Activated CD4-positive, alpha-beta T cell treated with anti-CD3 and anti-CD28 coated beads for 36 hours (primary cell): ENCODE measurements around the gene SORCS2. TPM values are rescaled to one million over a fixed set of nuclear protein-coding genes. Genes with fewer than 3 reads are reported as not detected.

Source experiments
- ATAC-seq: fragments of 200-7000 bp; cut with Tn5 transposase; one replicate; pipeline ENCODE4 v1.10.0; 2021; ENCODE audit warnings: mild to moderate bottlenecking, moderate library complexity
- CTCF ChIA-PET: fragments of 350-600 bp; sonication (Branson Sonifier 250); formaldehyde crosslinking; loops from one replicate; lab custom pipeline; 2021; ENCODE audit warnings: antibody characterized with exemption; lab: Charles Lee
- POLR2A ChIA-PET: fragments of 350-600 bp; sonication (Branson Sonifier 250); formaldehyde crosslinking; loops from one replicate; lab custom pipeline; 2021; ENCODE audit warnings: antibody characterized with exemption, inconsistent platforms; lab: Charles Lee
- DNase-seq: peaks from one replicate; pipeline ENCODE4 v3.0.0-alpha.2; 2020
- H3K27ac Mint-ChIP-seq: one replicate; pipeline ENCODE4 v1.8.0; 2021; ENCODE audit warnings: mixed read lengths
- H3K27me3 Mint-ChIP-seq: one replicate; pipeline ENCODE4 v1.8.0; 2021; ENCODE audit warnings: mixed read lengths
- H3K36me3 Mint-ChIP-seq: one replicate; pipeline ENCODE4 v1.8.0; 2021; ENCODE audit warnings: low read depth, mixed read lengths
- H3K4me1 Mint-ChIP-seq: one replicate; pipeline ENCODE4 v1.8.0; 2021; ENCODE audit warnings: mixed read lengths
- H3K4me3 Mint-ChIP-seq: one replicate; pipeline ENCODE4 v1.8.0; 2021; ENCODE audit warnings: mild to moderate bottlenecking, moderate library complexity, mixed read lengths
- H3K9me3 Mint-ChIP-seq: one replicate; pipeline ENCODE4 v1.8.0; 2021; ENCODE audit warnings: low read depth, mixed read lengths
- intact Hi-C, 2 experiments: fragments of 100-400 bp; cut with DNase I in 1 of 2; cut with micrococcal nuclease in 1 of 2; formaldehyde crosslinking; loops; one replicate each; pipeline versions ENCODE4 v1.14.2 to v1.15.1; 2022 to 2024; cut with DNase I, micrococcal nuclease
- total RNA-seq, 2 experiments: library from RNA; stranded (reverse); gene quantifications; one replicate each; pipeline ENCODE4 v1.2.3, GENCODE V29; 2021

Gene SORCS2
- total RNA-seq, 2 experiments from 2014 or later: 0.04 TPM; not detected in 1

DNA sequence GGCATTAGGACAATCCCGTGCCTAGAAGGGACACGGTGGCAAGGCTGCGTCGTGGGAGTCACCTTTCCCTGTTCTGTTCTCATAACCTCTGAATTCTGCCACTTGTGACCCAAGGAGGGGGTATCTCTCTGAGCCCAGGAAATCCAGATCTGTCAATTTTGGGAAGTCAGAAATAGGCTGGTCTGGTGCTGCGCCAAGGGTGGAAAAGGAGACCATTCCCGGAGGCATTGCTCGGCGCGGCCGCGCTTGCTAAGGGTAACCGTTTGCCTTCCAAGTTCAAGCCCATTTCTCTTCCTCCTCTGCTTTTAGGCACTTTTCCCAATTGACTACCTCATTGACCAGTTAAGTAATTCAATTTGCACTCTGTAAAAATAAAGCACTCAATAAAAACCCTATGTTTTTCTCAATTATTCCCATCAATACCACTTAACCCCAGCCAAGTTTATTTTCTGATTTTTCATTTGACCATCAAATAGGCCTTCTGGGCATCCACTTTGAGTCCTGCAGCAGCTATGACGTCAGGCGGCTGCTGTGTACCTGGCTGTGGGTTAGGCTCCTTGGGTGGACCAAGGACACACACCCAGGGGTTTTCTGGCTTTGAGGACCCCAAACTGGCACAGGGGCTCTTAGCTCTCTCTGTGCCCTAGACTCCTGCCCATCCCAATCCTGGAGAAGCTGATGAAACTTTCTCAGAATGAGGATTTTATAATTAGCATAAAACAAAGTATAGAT is 12.5 kb downstream of the SORCS2 start:
- H3K4me1 Mint-ChIP-seq: no peaks in the 10 kb centered on the region
- peaks cover 22% of the 10 kb centered on the region for H3K27me3 Mint-ChIP-seq
- H3K4me3 Mint-ChIP-seq: no peak overlapping the region
- intact Hi-C loops: no loop called here
- H3K36me3 Mint-ChIP-seq: no peaks in the 10 kb centered on the region
- H3K27ac Mint-ChIP-seq: no peak overlapping the region
- ATAC-seq (no peak), DNase-seq (no peak)
- ChIA-PET CTCF (interaction anchor here (0.6 to 1.2 kb wide), 2 partner anchors 131 to 198 kb away, joined by 3 to 5 read pairs; no protein-coding TSS in a partner anchor), POLR2A (no interaction called here)
- no peaks in the 10 kb centered on the region for H3K9me3 Mint-ChIP-seq

DNA sequence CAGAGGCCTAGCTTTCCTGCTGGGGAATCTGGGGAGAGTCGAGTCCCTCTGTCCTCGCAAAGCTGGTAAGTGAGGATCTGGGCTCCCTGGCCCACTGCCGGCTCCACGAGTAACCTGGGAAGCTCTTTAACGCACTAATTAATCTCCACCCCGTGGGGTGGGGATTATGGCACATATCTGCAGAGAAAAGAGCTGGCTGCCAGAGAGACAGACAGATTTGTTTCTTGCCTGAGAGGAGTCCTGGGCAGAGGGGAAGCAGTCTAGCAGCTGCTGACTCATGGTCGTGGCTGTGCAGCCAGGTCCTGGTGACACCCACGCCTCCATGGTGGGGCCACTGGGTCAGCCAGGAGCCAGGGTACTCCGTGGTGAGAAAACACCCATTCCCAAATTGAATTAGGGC is 14.0 kb downstream of the SORCS2 start:
- CTCF ChIA-PET: no interaction called here
- no peak for ATAC-seq

DNA sequence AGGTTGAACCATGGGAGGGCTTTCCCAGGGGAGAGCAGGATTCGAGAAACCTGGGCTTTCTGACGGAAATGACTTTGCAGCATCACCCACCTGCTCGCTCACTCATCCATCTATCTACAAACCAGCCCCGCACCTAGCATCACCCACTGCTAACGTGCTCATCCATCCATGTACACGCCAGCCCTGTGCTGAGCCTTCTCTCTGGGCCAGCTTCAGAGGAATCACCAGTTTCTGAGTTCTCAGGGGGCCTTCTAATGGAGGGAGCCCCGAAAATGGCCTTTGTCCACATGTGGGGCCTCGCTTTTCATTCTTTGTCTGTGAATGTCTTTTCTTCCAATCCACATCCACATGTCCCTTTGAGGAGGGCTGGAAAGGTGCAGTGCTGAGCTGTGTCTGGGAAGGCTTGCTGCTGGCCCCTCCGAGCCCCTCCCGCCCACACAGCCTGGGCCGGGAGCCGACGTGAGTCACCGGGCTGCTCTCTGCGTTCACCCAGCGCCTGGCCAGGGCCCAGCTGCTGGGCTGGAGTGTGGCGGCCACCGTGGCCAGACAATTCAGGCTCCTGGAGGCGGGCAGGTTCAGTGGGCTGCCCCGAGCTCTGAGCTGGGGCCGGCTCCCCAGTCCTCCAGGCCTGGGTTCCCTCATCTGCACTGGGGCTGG is 14.7 kb downstream of the SORCS2 start:
- H3K27ac Mint-ChIP-seq: no peak overlapping the region
- H3K27me3 Mint-ChIP-seq: peaks cover 9% of the 10 kb centered on the region
- no peaks in the 10 kb centered on the region for H3K36me3 Mint-ChIP-seq
- H3K4me3 Mint-ChIP-seq: no peak overlapping the region
- DNase-seq (no peak), ATAC-seq (no peak)
- no peaks in the 10 kb centered on the region for H3K4me1 Mint-ChIP-seq
- no peaks in the 10 kb centered on the region for H3K9me3 Mint-ChIP-seq
- POLR2A ChIA-PET: no interaction called here
- intact Hi-C loops: no loop called here
- CTCF ChIA-PET: no interaction called here

More for the DNA sequence above, 14.0 kb downstream of the SORCS2 start:
- Mint-ChIP-seq H3K4me1 (no peaks in the 10 kb centered on the region), H3K27me3 (peaks cover 13% of the 10 kb centered on the region), H3K36me3 (no peaks in the 10 kb centered on the region), H3K27ac (no peak overlapping the region), H3K9me3 (no peaks in the 10 kb centered on the region), H3K4me3 (no peak overlapping the region)
- POLR2A ChIA-PET: no interaction called here
- no peak for DNase-seq
- intact Hi-C loops: no loop called here

DNA sequence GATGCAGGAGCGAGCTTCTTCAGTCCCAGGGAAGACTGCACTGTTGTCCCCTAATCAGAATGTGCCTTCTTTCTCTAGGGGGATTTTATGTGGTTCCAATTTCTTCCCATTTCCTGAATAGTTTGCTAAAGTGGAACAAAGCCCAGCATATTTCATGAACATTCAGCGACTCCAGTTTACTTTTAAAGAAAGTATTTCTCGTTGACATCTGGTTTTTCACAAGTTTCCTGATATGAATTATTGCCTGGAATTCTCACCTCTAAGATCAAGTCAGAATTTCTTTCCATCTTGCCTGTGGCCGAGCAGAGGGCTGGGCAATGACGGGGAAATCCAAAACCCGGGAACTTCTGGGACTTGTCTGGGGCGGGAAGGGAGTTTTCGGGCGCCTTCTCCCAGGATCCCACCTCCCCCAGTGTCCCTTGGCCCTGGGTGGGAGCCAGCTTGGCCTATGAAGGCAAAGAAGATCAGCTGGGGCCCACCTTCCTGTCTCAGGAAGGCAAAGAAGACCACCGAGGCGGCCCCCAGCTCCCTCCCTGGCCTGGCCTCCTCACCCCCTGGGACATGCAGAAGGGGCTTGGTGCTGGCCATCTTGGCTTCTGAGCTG is 15.4 kb downstream of the SORCS2 start:
- ChIA-PET CTCF (no interaction called here), POLR2A (no interaction called here)
- H3K9me3 Mint-ChIP-seq: no peaks in the 10 kb centered on the region
- H3K27ac Mint-ChIP-seq: no peak overlapping the region
- H3K4me3 Mint-ChIP-seq: no peak overlapping the region
- peaks cover 7% of the 10 kb centered on the region for H3K27me3 Mint-ChIP-seq
- no peak for DNase-seq
- ATAC-seq: no peak
- H3K4me1 Mint-ChIP-seq: no peaks in the 10 kb centered on the region
- intact Hi-C loops: no loop called here
- no peaks in the 10 kb centered on the region for H3K36me3 Mint-ChIP-seq

DNA sequence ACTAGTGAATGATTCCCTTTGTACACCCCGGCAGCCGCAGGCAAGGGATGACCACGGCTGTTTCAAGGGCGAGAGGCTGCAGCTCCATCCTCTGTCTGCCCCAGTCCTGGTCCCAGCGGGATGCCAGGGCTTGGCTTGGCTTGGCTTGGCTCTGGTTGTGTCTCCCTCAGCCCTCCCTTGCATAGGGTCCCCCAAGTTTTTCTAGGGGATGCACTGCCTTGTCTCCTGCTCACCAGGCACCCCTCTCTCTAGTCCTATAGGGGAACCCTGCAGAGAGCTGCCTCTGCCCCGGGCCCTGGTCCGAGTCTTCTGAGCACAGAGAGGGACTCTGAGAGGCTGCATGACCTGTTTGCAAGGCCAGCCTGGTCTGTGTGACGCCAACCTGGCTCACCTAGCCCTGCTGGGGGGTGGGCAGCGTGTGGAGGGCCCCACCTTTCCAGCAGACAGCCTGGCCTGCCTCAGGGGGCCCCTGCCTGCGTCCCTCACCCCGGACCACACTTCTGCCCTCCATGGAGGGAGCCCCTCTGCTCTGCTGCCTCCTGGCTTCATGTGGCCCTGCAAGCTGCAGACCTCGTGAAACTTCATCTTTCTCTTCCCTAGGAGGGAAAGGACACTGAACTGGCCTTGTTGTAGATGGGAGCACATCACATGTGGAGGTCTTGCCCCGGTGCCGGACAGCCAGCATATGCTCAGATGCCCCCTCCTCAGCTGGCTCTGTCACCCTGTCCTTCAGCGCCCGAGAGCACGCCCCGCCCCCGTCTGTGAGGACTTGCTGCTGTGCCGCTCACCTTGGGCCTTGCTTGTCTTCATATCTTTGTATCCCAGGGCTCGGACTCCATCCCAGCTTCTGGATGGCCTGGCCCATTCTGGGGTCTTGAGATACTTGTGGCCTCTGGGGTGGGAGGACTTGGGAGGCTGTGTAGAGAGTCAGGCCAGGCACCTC is 16.4 kb downstream of the SORCS2 start:
- DNase-seq: no peak
- H3K4me1 Mint-ChIP-seq: no peaks in the 10 kb centered on the region
- H3K4me3 Mint-ChIP-seq: no peak overlapping the region
- CTCF ChIA-PET: interaction anchor here (0.8 kb wide), 1 partner anchor 47 kb away, joined by 4 read pairs; no protein-coding TSS in a partner anchor
- intact Hi-C loops: no loop called here
- ATAC-seq: no peak
- no peaks in the 10 kb centered on the region for H3K36me3 Mint-ChIP-seq
- H3K27me3 Mint-ChIP-seq: peaks cover 7% of the 10 kb centered on the region
- POLR2A ChIA-PET: no interaction called here
- no peak overlapping the region for H3K27ac Mint-ChIP-seq
- H3K9me3 Mint-ChIP-seq: no peaks in the 10 kb centered on the region

DNA sequence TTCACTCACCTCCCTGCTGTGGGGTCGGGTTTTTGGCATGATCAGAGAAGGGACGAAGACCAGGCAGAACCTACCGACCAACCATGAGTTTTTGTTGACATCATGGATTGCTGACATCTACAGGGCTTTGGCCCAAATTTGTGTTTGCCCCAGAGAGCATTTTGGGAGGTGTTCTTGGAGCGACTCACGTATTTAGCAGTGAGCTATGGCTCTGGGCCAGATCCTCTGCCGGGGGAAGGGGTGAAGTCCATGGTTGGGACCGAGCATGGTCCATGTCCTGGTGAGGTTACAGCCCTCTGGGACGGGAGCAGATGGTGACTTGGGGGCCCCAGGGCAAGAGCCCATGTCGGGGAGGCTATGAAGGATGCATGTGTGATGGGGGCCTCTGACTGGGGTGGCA is 17.4 kb downstream of the SORCS2 start:
- Mint-ChIP-seq H3K4me1 (no peaks in the 10 kb centered on the region), H3K9me3 (no peaks in the 10 kb centered on the region), H3K4me3 (no peak overlapping the region), H3K36me3 (no peaks in the 10 kb centered on the region), H3K27me3 (peaks cover 7% of the 10 kb centered on the region), H3K27ac (no peak overlapping the region)
- CTCF ChIA-PET: interaction anchor here (0.8 kb wide), 1 partner anchor 48 kb away, joined by 4 read pairs; no protein-coding TSS in a partner anchor
- DNase-seq (no peak), ATAC-seq (no peak)
- POLR2A ChIA-PET: no interaction called here
- intact Hi-C loops: no loop called here

DNA sequence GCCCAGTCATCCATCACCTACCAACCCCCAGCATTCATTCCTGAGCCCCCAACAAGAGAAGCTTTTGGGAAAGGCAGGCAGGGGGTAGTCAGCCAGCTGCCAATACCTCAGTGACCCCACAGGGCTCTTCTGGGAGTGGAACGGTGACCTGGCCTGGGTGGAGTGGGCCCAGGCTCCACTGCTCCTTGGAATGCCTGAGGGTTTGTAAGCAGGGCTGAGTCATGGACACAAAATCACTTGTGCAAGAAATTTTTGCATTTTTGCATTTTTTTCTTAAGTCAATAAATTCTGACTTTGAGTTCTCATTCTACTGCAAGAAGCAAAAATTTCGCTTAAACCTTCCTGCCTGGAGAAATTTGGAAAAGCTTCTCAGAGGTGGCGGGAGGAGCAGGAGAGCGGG is 18.5 kb downstream of the SORCS2 start:
- Mint-ChIP-seq H3K27ac (no peak overlapping the region), H3K36me3 (no peaks in the 10 kb centered on the region), H3K9me3 (no peaks in the 10 kb centered on the region), H3K4me3 (no peak overlapping the region), H3K27me3 (peaks cover 5% of the 10 kb centered on the region), H3K4me1 (no peaks in the 10 kb centered on the region)
- ATAC-seq (no peak), DNase-seq (no peak)
- ChIA-PET CTCF (no interaction called here), POLR2A (no interaction called here)
- intact Hi-C loops: no loop called here

DNA sequence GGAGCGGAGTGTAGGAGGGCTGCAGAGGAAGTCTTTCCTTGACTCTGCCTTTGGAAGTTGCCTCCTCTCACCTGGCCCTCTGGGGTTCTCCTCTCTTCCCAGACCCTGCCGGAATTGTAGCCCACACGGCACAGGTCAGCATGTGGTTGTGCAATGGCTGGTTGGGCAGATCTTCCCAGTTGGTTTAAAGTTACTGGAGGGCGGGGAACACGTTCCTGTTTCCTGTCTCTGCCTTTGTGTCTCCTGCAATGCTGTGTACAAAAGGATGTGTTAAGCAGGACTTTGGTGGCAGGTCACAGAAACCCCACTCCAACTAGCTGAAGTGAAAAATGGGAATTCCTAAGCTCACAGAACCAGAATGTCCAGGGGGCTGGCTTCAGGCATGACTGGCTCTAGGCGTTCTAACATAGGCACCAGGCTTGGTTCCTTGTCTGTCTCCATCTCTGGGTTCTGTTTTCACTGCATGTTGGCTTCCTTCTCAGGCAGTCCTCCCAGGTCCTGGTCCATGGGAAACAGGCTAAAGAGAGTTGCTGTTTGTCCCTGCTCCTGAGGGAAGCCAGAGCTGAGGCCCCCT is 19.9 kb downstream of the SORCS2 start:
- intact Hi-C loops: no loop called here

DNA sequence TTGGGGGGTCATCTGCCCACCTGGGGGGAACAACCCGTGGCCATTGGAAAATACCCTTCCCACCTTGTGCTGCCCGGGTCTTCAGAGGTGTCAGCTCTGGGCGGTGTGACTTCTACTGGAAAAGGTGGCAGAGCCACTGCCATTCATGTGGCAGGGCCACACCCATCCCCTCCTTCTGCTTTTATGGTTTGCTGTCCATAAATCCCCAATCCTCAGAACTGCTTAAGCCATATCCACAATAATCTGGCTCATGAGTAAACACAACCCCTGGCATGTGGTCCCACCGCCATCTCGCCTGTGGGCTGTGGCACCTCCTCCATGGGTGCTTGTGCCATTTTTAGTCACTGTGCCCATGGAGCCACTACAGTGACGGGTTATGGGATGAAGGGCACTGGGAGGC is 20.6 kb downstream of the SORCS2 start:
- intact Hi-C loops: no loop called here
- DNase-seq: no peak
- CTCF ChIA-PET: no interaction called here
- H3K36me3 Mint-ChIP-seq: no peaks in the 10 kb centered on the region
- H3K4me3 Mint-ChIP-seq: no peak overlapping the region
- no peak overlapping the region for H3K27ac Mint-ChIP-seq
- H3K4me1 Mint-ChIP-seq: no peaks in the 10 kb centered on the region
- ATAC-seq: no peak
- H3K9me3 Mint-ChIP-seq: no peaks in the 10 kb centered on the region
- H3K27me3 Mint-ChIP-seq: peaks cover 5% of the 10 kb centered on the region
- POLR2A ChIA-PET: no interaction called here

More for the DNA sequence above, 19.9 kb downstream of the SORCS2 start:
- no peak overlapping the region for H3K4me3 Mint-ChIP-seq
- no peaks in the 10 kb centered on the region for H3K9me3 Mint-ChIP-seq
- H3K27me3 Mint-ChIP-seq: peaks cover 5% of the 10 kb centered on the region
- ChIA-PET POLR2A (no interaction called here), CTCF (no interaction called here)
- DNase-seq: no peak
- no peaks in the 10 kb centered on the region for H3K36me3 Mint-ChIP-seq
- no peak overlapping the region for H3K27ac Mint-ChIP-seq
- H3K4me1 Mint-ChIP-seq: no peaks in the 10 kb centered on the region
- no peak for ATAC-seq

DNA sequence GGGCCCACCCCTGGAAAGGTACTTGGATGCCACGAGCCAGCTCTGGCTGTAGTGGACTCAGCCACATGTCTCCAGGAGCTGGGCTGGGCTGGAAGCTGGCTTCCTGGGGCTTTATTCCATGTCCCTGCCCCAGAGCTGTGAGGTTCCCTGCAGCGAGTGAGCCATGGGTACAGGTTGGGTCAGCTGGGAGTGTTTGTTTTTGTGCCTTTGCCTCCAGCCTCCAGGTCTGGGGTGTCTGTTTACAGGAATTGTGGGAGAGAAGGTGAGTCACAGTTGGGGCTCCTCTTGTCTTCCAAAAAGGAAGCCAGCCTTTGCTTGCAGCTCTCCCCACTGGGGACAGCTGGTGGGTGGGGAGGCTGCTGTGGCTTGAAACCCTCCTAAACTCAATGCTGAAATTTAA is 21.5 kb downstream of the SORCS2 start:
- no peak for ATAC-seq
- Mint-ChIP-seq H3K9me3 (no peaks in the 10 kb centered on the region), H3K27ac (no peak overlapping the region), H3K27me3 (peaks cover 5% of the 10 kb centered on the region), H3K4me3 (no peak overlapping the region), H3K36me3 (no peaks in the 10 kb centered on the region), H3K4me1 (no peaks in the 10 kb centered on the region)
- intact Hi-C loops: no loop called here
- ChIA-PET POLR2A (no interaction called here), CTCF (no interaction called here)
- DNase-seq: no peak

DNA sequence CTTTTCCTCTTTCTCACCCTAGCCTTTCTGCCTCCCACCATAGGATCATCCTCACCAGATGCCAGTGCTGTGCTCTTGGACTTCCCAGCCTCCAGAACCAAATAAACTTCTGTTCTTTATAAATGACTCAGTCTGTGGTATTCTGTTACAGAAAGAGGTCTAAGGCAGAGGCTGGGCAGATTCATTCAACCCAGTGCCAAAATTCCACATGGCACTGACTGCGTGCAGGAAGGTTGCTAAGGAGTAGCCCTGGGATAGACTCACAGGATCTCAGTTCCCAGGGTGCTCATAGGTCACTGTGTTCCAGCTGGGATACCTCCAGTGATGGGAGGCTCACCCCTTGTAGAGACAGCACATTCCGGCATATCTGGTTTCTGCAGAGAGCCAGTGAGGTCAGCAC is 22.0 kb downstream of the SORCS2 start:
- Mint-ChIP-seq H3K36me3 (no peaks in the 10 kb centered on the region), H3K27me3 (peaks cover 2% of the 10 kb centered on the region), H3K4me1 (no peaks in the 10 kb centered on the region), H3K9me3 (no peaks in the 10 kb centered on the region), H3K27ac (no peak overlapping the region), H3K4me3 (no peak overlapping the region)
- ATAC-seq: no peak
- intact Hi-C loops: no loop called here
- ChIA-PET POLR2A (no interaction called here), CTCF (no interaction called here)
- DNase-seq: no peak
